GM23338 (cell line): ENCODE measurements around the gene NR2C1.

ENCODE experiments used
- CREB1 ChIP-seq: fragments of 250-450 bp; sonication (Bioruptor Pico); IDR thresholded peaks from 2 replicates; pipeline ENCODE4 v1.5.0; 2020; ENCODE audit warnings: low read depth, mild to moderate bottlenecking, moderate library complexity
- CTCF ChIP-seq, 2 experiments: fragments of 200-600 bp in 1 of 2; sonication (generic) in 1 of 2; conservative IDR thresholded peaks; 2 replicates each; pipeline versions ENCODE4 v1.5.1 to v1.6.1; 2016 to 2017; ENCODE audit warnings: antibody characterized with exemption in 2 of 2, low read depth in 2 of 2, mild to moderate bottlenecking in 2 of 2, moderate library complexity in 1 of 2
- EZH2 ChIP-seq: fragments of 200-600 bp; sonication (generic); IDR thresholded peaks from one replicate; pipeline ENCODE4 v1.8.0; 2017; ENCODE audit warnings: antibody characterized with exemption, mild to moderate bottlenecking, low read depth; ENCODE audit not compliant: unreplicated experiment
- EZH2phosphoT487 ChIP-seq: fragments of 200-600 bp; sonication (generic); IDR thresholded peaks from one replicate; pipeline ENCODE4 v1.8.1; 2018; ENCODE audit warnings: antibody characterized with exemption; ENCODE audit not compliant: unreplicated experiment
- JUNB ChIP-seq: IDR thresholded peaks from one replicate; pipeline ENCODE4 v1.6.1; 2016; ENCODE audit warnings: antibody characterized with exemption; ENCODE audit not compliant: unreplicated experiment
- POLR2AphosphoS5 ChIP-seq: IDR thresholded peaks from 2 replicates; pipeline ENCODE4 v1.6.1; 2016; ENCODE audit warnings: antibody characterized with exemption, low read depth
- REST ChIP-seq: IDR thresholded peaks from one replicate; pipeline ENCODE4 v1.6.1; 2018; ENCODE audit warnings: antibody characterized with exemption; ENCODE audit not compliant: unreplicated experiment
- ZNF331 ChIP-seq: fragments of 250-450 bp; sonication (Bioruptor Pico); IDR thresholded peaks from 2 replicates; pipeline ENCODE4 v1.5.0; 2020; ENCODE audit warnings: low read depth, mild to moderate bottlenecking, moderate library complexity

- TF ChIP-seq CREB1 (CRISPR knock-in tag) (no peak), CTCF (conservative IDR thresholded peaks at IDR 0.05; ENCODE audit: low read depth in 2 of 2) (no peak), EZH2 (no peak), POLR2AphosphoS5 (no peak), ZNF331 (CRISPR knock-in tag) (no peak), EZH2phosphoT487 (no peak), REST (no peak), JUNB (no peak)
Measured at GRCh38 chr12:94970560-94970959, 102.9 kb downstream of the NR2C1 start.
